Tibial nerve (tissue), 4 donors: ENCODE measurements around the gene ZCCHC24. TPM values are rescaled to one million over a fixed set of nuclear protein-coding genes. Genes with fewer than 3 reads are reported as not detected.

ENCODE experiments used
- DNase-seq, 2 donors: peaks; one replicate each; pipeline ENCODE4 v3.0.0-alpha.2; 2019; ENCODE audit warnings: low spot score in 2 of 2
- H3K27ac ChIP-seq, 4 donors: fragments of 200-600 bp; sonication (generic) in 3 of 4; one replicate each; pipeline ENCODE4 v1.5.1; 2017 to 2019; ENCODE audit warnings: mild to moderate bottlenecking in 1 of 4
- H3K27me3 ChIP-seq, 2 donors: fragments of 200-600 bp; sonication (generic) in 1 of 2; one replicate each; pipeline versions ENCODE4 v1.5.1 to v1.6.0; 2017 to 2019
- H3K36me3 ChIP-seq, 3 donors: fragments of 200-600 bp; sonication (generic); one replicate each; pipeline ENCODE4 v1.5.1; 2018 to 2019
- H3K4me1 ChIP-seq, 4 donors: fragments of 200-600 bp; sonication (generic) in 3 of 4; one replicate each; pipeline ENCODE4 v1.5.1; 2017 to 2019
- H3K4me3 ChIP-seq, 4 donors: fragments of 200-600 bp; sonication (generic) in 3 of 4; one replicate each; pipeline ENCODE4 v1.5.1; 2017 to 2019; ENCODE audit warnings: mild to moderate bottlenecking in 1 of 4, moderate library complexity in 1 of 4
- H3K9me3 ChIP-seq, 4 donors: fragments of 200-600 bp; sonication (generic) in 3 of 4; one replicate each; pipeline ENCODE4 v1.5.1; 2017 to 2019
- CTCF ChIP-seq, 5 experiments: fragments of 200-600 bp in 3 of 5; fragments of 450-650 bp in 2 of 5; sonication (generic) in 3 of 5; IDR thresholded peaks; one replicate each; pipeline ENCODE4 v1.5.1; 2016 to 2019; ENCODE audit warnings: antibody characterized with exemption in 5 of 5, mild to moderate bottlenecking in 3 of 5, moderate library complexity in 2 of 5
- EP300 ChIP-seq, 2 donors: sonication (generic); formaldehyde crosslinking; IDR thresholded peaks; one replicate each; pipeline ENCODE4 v1.6.1; 2017; ENCODE audit warnings: antibody characterized with exemption in 2 of 2, mild to moderate bottlenecking in 1 of 2
- POLR2A ChIP-seq, 2 donors: fragments of 450-650 bp; IDR thresholded peaks; one replicate each; pipeline ENCODE4 v1.6.1; 2017; ENCODE audit warnings: antibody characterized with exemption in 2 of 2, mild to moderate bottlenecking in 2 of 2, moderate library complexity in 2 of 2
- WGBS, 2 donors: methylation state at CpG; one replicate each; pipeline ENCODE4 v1.1.5; 2018; 5-methylcytosine and 5-hydroxymethylcytosine counted together
- total RNA-seq, 4 donors: library from RNA; depleted of rRNA; stranded (reverse); fragments of >200 nt; gene quantifications; one replicate each; pipeline ENCODE4 v1.1.0, GENCODE V29; 2016

Gene ZCCHC24
- total RNA-seq, 4 donors from 2014 or later, result 122 to 165 (median 138) TPM

- H3K9me3 ChIP-seq, result no peaks in the 10 kb centered on the region
- TF ChIP-seq EP300 (IDR thresholded peaks at IDR 0.05) (no peak), POLR2A (IDR thresholded peaks at IDR 0.05) (no peak), CTCF (IDR thresholded peaks at IDR 0.05) (no peak)
- H3K36me3 ChIP-seq, result no peaks in the 10 kb centered on the region
- no peaks in the 10 kb centered on the region for H3K27me3 ChIP-seq
- H3K4me1 ChIP-seq, result peaks cover 0 to 30% (median 4%) of the 10 kb centered on the region in 4 donors
- no peak for DNase-seq
- H3K4me3 ChIP-seq, result no peak overlapping the region
- 78% methylated on average over 6 of the region's 6 CpGs for WGBS, 2 donors
- no peak overlapping the region for H3K27ac ChIP-seq
These were observed 23.6 kb upstream of the ZCCHC24 start for GRCh38 chr10:79468841-79469585.

GRCh38 chr10:79468015-79468560, 22.7 kb upstream of the ZCCHC24 start:
- DNase-seq, result no peak
- 66 to 69% methylated on average over 3 of the region's 3 CpGs for WGBS, 2 donors
- Histone ChIP-seq H3K4me3 (no peak overlapping the region), H3K27me3 (no peaks in the 10 kb centered on the region), H3K9me3 (no peaks in the 10 kb centered on the region), H3K4me1 (peaks cover 0 to 33% (median 4%) of the 10 kb centered on the region in 4 donors), H3K36me3 (no peaks in the 10 kb centered on the region), H3K27ac (peak overlapping the region; percentile 4 to 65 (median 33))
- TF ChIP-seq POLR2A (IDR thresholded peaks at IDR 0.05) (no peak), CTCF (IDR thresholded peaks at IDR 0.05) (no peak), EP300 (IDR thresholded peaks at IDR 0.05) (no peak)

- Histone ChIP-seq H3K4me1 (peaks cover 0 to 32% (median 4%) of the 10 kb centered on the region in 4 donors), H3K4me3 (no peak overlapping the region), H3K27me3 (no peaks in the 10 kb centered on the region), H3K27ac (no peak overlapping the region), H3K9me3 (no peaks in the 10 kb centered on the region), H3K36me3 (no peaks in the 10 kb centered on the region)
- DNase-seq, result no peak
- no peak for TF ChIP-seq CTCF (IDR thresholded peaks at IDR 0.05)
- 99 to 100% methylated on average over 3 of the region's 3 CpGs for WGBS, 2 donors
These were observed 19.9 kb upstream of the ZCCHC24 start for GRCh38 chr10:79465341-79465740.

- no peaks in the 10 kb centered on the region for H3K36me3 ChIP-seq
- peak overlapping the region in 2 of 4 donors; percentile 20 to 36 for H3K27ac ChIP-seq
- 65 to 70% methylated on average over 10 of the region's 10 CpGs for WGBS, 2 donors
- no peak overlapping the region for H3K4me3 ChIP-seq
- H3K9me3 ChIP-seq, result no peaks in the 10 kb centered on the region
- DNase-seq, result no peak
- peak in 1 of 2 donors; percentile 44 for TF ChIP-seq EP300 (IDR thresholded peaks at IDR 0.05)
- TF ChIP-seq POLR2A (IDR thresholded peaks at IDR 0.05), result no peak
- no peaks in the 10 kb centered on the region for H3K27me3 ChIP-seq
- peaks cover 0 to 32% (median 4%) of the 10 kb centered on the region in 4 donors for H3K4me1 ChIP-seq
These were observed 18.4 kb upstream of the ZCCHC24 start for GRCh38 chr10:79463578-79464496.

- WGBS, 2 donors, result 96% methylated on average over 4 of the region's 4 CpGs
- Histone ChIP-seq H3K4me3 (no peak overlapping the region), H3K27ac (no peak overlapping the region), H3K9me3 (no peaks in the 10 kb centered on the region), H3K4me1 (peaks cover 0 to 11% (median 2%) of the 10 kb centered on the region in 4 donors), H3K27me3 (no peaks in the 10 kb centered on the region), H3K36me3 (no peaks in the 10 kb centered on the region)
- TF ChIP-seq POLR2A (IDR thresholded peaks at IDR 0.05), result no peak
- no peak for TF ChIP-seq EP300 (IDR thresholded peaks at IDR 0.05)
- TF ChIP-seq CTCF (IDR thresholded peaks at IDR 0.05), result no peak
- DNase-seq, result no peak
These were observed 15.3 kb upstream of the ZCCHC24 start for GRCh38 chr10:79460687-79461086.
